Effector memory CD4-positive, alpha-beta T cell (primary cell): Measurements from ENCODE around the gene STX16.
A peak's percentile ranks its signal among the peaks of the same experiment; 100 is the strongest.

Source experiments
- DNase-seq, 3 donors: peaks; one replicate each; pipeline ENCODE4 v3.0.0-alpha.2; 2020
- H3K27ac ChIP-seq: 2 replicates; pipeline ENCODE4 v1.7.0; 2013; ENCODE audit warnings: mild to moderate bottlenecking, low read length, moderate library complexity; ENCODE audit not compliant: insufficient read depth, poor library complexity, severe bottlenecking
- H3K27me3 ChIP-seq: replicated peaks from 2 replicates; pipeline ENCODE4 v1.7.0; 2013; ENCODE audit warnings: mild to moderate bottlenecking, low read length; ENCODE audit not compliant: insufficient read depth, control insufficient read depth, poor library complexity, severe bottlenecking
- H3K36me3 ChIP-seq: 2 replicates; pipeline ENCODE4 v1.7.0; 2013; ENCODE audit warnings: mild to moderate bottlenecking, low read length, moderate library complexity; ENCODE audit not compliant: control insufficient read depth, insufficient read depth
- H3K4me1 ChIP-seq: 2 replicates; pipeline ENCODE4 v1.7.0; 2013; ENCODE audit warnings: low read length, mild to moderate bottlenecking; ENCODE audit not compliant: control insufficient read depth, insufficient read depth, poor library complexity, severe bottlenecking
- H3K4me3 ChIP-seq: 2 replicates; pipeline ENCODE4 v1.7.0; 2013; ENCODE audit warnings: low read length, low read depth, mild to moderate bottlenecking; ENCODE audit not compliant: insufficient read depth, poor library complexity, severe bottlenecking
- H3K9me3 ChIP-seq: 2 replicates; pipeline ENCODE4 v1.7.0; 2013; ENCODE audit warnings: mild to moderate bottlenecking, low read length, moderate library complexity; ENCODE audit not compliant: control insufficient read depth

The STX16 gene

GRCh38 chr20:58688840-58689239 is 37.8 kb downstream of the STX16 start:
- H3K27me3 ChIP-seq, result no peaks in the 10 kb centered on the region
- H3K9me3 ChIP-seq, result no peaks in the 10 kb centered on the region
- peaks cover 5% of the 10 kb centered on the region for H3K4me1 ChIP-seq
- no peaks in the 10 kb centered on the region for H3K36me3 ChIP-seq
- H3K27ac ChIP-seq, result no peak overlapping the region
- no peak overlapping the region for H3K4me3 ChIP-seq
- no peak for DNase-seq

- Histone ChIP-seq H3K4me3 (no peak overlapping the region), H3K4me1 (peaks cover 5% of the 10 kb centered on the region), H3K9me3 (no peaks in the 10 kb centered on the region), H3K36me3 (no peaks in the 10 kb centered on the region), H3K27ac (no peak overlapping the region), H3K27me3 (no peaks in the 10 kb centered on the region)
- DNase-seq, result no peak
Observed at GRCh38 chr20:58690396-58691135, 39.5 kb downstream of the STX16 start.

DNA sequence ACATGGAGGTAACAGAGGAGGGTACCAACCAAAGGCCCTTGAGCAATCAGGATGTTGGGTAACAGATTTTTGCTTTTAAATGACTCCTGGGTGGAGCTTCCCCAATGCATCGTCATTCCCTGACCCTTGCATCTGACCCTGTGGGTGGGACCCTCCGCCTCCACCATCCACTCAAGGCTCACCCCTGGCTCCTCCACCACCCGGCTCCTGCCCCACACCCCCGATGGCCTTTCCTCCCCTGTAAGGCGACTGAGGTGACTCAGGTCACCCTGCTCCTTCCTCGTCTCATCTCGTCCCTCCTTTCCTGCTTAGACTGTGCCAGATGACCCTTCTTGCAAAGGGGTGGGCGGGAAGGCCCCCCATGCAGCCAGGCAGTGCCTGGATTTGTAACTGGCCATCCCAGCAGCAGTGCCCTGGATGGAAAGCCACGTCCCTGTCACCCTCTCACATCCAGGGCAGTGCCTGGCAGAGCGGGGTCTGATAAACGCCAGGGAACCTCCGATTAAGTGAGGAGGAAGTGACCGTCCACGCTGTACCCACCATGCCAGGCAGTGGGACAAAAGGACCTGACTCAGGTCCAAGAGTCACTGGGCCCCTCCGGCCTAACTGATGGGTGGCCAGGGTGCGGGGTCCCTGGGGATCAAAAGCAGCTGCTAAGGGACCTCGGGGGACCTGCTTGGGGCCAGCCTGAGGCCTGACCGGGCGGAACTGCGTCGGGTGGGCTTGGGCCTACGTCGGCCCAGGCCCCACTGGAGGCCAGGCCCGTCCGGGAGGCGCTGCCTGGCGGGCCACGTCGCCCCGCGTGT is 40.9 kb downstream of the STX16 start:
- Histone ChIP-seq H3K36me3 (no peaks in the 10 kb centered on the region), H3K4me3 (no peak overlapping the region), H3K27me3 (no peaks in the 10 kb centered on the region), H3K9me3 (no peaks in the 10 kb centered on the region), H3K4me1 (peaks cover 5% of the 10 kb centered on the region), H3K27ac (peak overlapping the region; percentile 66)
- DNase-seq, result no peak

DNA sequence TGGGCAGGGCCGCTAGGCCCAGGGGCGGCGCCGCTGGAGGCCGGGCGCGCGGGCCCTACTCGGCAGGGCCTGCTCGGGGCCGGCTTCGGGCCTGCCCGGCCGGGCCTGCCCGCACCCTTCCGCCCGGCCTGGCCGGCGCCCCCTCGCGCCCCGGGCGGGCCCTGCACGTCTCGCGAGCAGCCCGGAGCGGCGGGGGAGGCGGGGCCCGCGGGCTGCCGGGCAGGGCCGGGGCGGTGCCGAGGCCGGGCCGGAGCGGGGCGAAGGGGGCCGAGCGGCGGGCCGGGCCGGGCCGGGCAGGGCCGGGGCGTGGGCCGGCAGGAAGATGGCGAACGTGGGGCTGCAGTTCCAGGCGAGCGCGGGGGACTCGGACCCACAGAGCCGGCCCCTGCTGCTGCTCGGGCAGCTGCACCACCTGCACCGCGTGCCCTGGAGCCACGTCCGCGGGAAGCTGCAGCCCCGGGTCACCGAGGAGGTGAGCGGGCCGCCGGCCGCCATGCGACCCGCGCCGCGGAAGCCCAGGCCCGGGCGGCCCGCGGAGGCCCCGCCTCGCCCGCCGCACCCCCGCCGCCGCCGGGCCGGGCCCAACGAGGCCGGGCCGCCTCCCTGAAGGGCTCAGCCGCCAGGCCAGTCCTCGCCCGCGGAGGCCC is 41.6 kb downstream of the STX16 start, which contains the start of gene NPEPL1:
Gene NPEPL1 (plus strand): TSS at position 222 of the 647 bp plus-strand sequence. CDS start 101 bp downstream, at position 323.
- peaks cover 3% of the 10 kb centered on the region for H3K36me3 ChIP-seq
- H3K4me3 ChIP-seq, result peak within 1 kb of the TSS; percentile 24
- H3K27ac ChIP-seq, result peak within 1 kb of the TSS; percentile 66
- peaks cover 5% of the 10 kb centered on the region for H3K4me1 ChIP-seq
- peak; percentile 35 to 57 (median 38) for DNase-seq
- no peaks in the 10 kb centered on the region for H3K9me3 ChIP-seq
- no peaks in the 10 kb centered on the region for H3K27me3 ChIP-seq

- H3K4me1 ChIP-seq, result peaks cover 5% of the 10 kb centered on the region
Observed at GRCh38 chr20:58693226-58694006, 42.3 kb downstream of the STX16 start.

GRCh38 chr20:58694241-58695083 is 43.4 kb downstream of the STX16 start:
- no peaks in the 10 kb centered on the region for H3K27me3 ChIP-seq
- no peak for DNase-seq
- H3K9me3 ChIP-seq, result no peaks in the 10 kb centered on the region
- H3K27ac ChIP-seq, result no peak overlapping the region
- no peak overlapping the region for H3K4me3 ChIP-seq
- H3K4me1 ChIP-seq, result peaks cover 5% of the 10 kb centered on the region
- H3K36me3 ChIP-seq, result peaks cover 17% of the 10 kb centered on the region

More at GRCh38 chr20:58693226-58694006, 42.3 kb downstream of the STX16 start:
- DNase-seq, result peak in 1 of 3 donors; percentile 3
- Histone ChIP-seq H3K27ac (peak overlapping the region; percentile 62), H3K4me3 (peak overlapping the region; percentile 24), H3K9me3 (no peaks in the 10 kb centered on the region), H3K27me3 (no peaks in the 10 kb centered on the region), H3K36me3 (peaks cover 7% of the 10 kb centered on the region)

- peaks cover 5% of the 10 kb centered on the region for H3K4me1 ChIP-seq
- DNase-seq, result no peak
- no peak overlapping the region for H3K27ac ChIP-seq
- peaks cover 24% of the 10 kb centered on the region for H3K36me3 ChIP-seq
- H3K9me3 ChIP-seq, result no peaks in the 10 kb centered on the region
- no peaks in the 10 kb centered on the region for H3K27me3 ChIP-seq
- no peak overlapping the region for H3K4me3 ChIP-seq
Observed at GRCh38 chr20:58695084-58695722, 44.1 kb downstream of the STX16 start.

GRCh38 chr20:58695895-58696375 is 44.9 kb downstream of the STX16 start:
- no peaks in the 10 kb centered on the region for H3K9me3 ChIP-seq
- H3K27ac ChIP-seq, result no peak overlapping the region
- H3K36me3 ChIP-seq, result peaks cover 24% of the 10 kb centered on the region
- peaks cover 5% of the 10 kb centered on the region for H3K4me1 ChIP-seq
- no peaks in the 10 kb centered on the region for H3K27me3 ChIP-seq
- DNase-seq, result no peak
- no peak overlapping the region for H3K4me3 ChIP-seq
